GM18951 (cell line): ENCODE data around the gene ATRN.
"Not testable (repeated sequence)": the region's sequence is repeated elsewhere in the genome, so short reads cannot be mapped to it uniquely, and the experiment has no call there.

ENCODE experiments used
- POLR2A ChIP-seq: IDR thresholded peaks from 4 replicates; pipeline ENCODE4 v1.6.1; 2011; ENCODE audit warnings: mild to moderate bottlenecking; ENCODE audit not compliant: insufficient read length, insufficient read depth; ENCODE audit errors: extremely low read depth
- in situ Hi-C: fragments of 300-500 bp; cut with MboI; formaldehyde crosslinking; loops from one replicate; pipeline ENCODE4 v1.12.0; 2022; ENCODE audit warnings: low sequenced_read_pairs, mixed read lengths, inconsistent platforms; ENCODE audit not compliant: unreplicated experiment

The ATRN gene

DNA sequence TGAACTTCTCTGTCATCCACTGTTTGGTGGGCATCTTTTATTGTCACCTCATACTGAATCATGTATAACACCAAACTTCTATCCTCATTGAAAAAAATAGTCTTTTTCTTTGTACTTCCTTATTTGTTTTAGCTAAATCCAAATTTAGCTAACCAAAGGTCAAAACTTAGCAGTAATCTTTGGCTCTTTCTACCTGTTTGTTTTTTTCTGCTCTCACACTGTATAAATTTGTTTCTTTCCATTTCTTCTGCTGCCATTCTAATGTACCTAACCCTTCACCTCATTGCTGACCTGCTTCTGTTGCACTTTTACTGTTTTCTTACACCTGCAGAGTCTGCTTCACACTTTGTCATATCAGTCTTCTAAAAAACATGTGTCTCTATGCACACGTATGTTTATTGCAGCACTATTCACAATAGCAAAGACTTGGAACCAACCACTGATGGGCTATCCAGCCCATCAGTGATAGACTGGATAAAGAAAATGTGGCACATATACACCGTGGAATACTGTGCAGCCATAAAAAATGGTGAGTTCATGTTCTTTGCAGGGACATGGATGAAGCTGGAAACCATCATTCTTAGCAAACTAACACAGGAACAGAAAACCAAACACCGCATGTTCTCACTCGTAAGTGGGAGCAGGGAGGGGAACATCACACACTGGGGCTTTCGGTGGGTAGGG lies 7.2 kb downstream of the ATRN start:
- TF ChIP-seq POLR2A: no peak
- in situ Hi-C loops: no loop called here

DNA sequence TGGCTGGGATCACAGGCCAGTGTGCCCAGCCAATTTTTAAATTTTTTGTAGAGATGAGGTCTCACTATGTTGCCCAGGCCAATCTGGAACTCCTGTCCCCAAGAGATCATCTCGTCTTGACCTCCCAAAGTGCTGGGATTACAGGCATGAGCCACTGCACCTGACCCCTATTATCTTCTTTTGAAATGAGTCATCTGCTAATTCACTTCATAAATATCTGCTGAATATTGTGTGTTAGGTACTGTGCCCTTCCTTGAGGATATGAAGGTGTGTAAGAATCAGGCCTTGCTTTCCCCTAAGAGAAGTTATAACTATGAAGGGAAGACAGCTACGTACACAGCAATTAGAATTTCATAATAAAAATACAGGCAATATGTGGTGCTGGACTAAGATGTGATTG lies 8.2 kb downstream of the ATRN start:
- in situ Hi-C loops: no loop called here
- no peak for TF ChIP-seq POLR2A

DNA sequence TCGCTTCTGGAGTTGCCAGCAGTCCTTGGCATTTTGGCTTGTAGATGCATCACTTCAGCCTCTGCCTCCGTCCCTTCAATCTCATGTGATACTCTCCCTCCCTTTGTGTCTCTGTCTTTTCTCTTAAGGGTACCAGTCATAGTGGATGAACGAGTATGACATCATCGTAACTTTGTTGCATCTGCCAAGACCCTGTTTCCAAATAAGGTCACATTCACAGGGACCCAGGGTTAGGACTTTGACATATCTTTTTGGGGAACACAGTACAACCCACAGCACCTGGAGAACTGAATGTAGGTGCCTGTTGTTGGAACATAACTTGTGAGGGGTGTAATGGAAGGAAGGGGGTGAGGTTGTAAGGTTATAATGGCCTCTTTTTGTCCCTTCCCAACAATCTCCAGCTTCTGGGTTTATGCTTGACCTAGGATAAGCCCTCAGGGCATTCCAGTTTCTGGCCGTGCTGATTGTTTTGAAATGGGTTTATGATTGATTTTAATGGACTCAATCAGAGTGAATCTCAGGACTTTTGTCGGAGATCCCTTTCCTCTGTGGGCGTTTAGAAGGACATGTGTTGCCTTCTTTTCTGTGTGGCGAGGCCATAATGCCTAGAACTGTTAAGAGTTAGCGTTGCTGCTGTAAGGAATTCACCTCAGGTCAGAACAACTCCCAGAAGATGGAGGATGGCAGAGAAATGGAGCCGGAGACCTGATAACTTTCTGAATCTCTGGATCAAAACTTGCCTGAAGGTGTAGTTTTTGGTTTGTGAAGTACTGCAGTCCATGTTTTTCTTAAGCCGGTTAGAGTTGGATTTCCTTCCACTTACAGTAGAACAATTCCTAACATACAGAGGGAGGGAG lies 9.2 kb downstream of the ATRN start:
- in situ Hi-C loops: no loop called here
- no peak for TF ChIP-seq POLR2A

DNA sequence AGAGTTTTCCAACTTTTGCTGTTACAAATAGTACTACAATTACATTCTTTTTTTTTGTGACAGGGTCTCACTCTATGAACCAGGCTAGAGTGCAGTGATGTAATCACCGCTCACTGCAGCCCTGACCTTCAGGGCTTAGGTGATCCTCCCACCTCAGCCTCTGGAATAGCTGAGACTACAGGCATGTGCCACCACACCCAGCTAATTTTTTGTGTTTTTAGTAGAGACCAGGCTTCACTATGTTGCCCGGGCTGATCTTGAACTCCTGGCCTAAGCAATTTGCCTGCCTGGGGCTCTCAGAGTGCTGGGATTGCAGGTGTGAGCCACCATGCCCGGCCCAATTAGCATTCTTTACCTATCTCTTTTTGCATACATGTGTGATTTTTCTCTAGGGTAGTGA lies 12.5 kb downstream of the ATRN start:
- in situ Hi-C loops: no loop called here
- TF ChIP-seq POLR2A: no peak

DNA sequence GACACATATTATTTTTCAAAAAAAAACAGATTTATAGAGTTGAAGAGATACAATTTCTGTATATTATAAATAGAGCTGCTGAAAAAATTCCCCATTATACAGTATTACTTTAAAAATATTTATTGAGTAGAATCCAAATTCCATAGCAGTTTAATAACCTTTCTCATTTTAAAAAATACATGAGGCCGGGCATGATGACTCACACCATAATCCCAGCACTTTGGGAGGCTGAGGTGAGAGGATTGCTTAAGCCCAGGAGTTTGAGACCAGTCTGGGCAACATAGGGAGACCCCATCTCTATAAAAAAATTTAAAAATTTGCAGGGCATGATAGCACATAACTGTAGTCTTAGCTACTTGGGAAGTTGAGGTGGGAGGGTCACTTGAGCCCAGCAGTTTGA lies 13.0 kb downstream of the ATRN start:
- no peak for TF ChIP-seq POLR2A
- in situ Hi-C loops: no loop called here

DNA sequence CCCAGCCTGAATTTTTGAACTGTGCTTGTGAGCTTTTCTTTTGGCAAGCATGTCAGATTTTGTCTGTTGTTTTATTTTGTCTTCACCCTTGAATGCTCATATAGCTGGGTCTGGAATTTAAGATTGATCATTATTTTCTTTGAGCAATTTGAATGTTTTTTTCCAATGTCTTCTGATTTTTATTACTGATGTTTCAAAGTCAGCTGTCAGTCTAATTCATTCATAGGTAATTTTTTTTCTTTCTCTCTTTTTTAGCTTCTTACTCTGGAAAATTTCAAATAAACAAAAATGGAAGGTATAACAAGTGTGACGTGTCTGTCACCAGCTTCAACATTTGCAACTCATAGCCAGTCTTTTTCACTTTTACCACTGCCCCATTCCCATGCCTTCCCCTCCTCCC lies 15.1 kb downstream of the ATRN start:
- in situ Hi-C loops: no loop called here
- TF ChIP-seq POLR2A: no peak

DNA sequence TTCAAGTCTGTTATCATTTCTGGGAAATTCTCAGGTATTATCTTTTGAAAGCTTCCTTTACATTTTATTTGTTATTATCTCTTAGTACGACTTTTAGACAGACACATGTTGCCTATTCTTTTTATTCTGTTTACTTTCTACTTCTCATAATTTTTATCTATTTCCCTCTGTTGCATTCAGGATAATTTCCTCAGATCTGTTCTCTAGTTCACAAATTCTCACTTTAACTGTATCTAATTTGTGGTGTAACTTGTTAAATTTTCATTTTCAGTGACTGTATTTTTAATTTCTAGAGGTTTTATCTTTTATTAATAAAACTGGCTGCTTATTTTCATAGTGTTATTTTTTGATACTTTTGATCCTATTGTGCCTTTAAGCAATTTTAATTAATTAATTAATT lies 16.0 kb downstream of the ATRN start:
- TF ChIP-seq POLR2A: no peak
- in situ Hi-C loops: no loop called here

DNA sequence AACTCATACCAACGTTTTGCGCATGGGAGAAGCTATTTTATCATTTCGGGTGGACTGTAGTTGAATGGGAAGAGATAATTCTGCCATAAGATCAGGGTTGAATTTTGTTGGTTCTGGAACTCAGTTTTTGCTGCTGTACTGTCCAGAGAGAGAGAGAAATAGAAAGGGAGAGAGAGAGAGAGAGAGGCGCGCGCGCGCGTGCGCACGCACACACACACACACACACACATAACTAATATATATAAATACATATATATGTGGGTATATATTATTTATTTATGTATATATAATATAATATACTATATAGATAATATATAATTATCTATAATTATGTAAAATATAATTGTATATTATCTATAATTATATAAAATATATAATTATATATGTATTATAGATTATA lies 21.9 kb downstream of the ATRN start:
- in situ Hi-C loops: no loop called here
- TF ChIP-seq POLR2A: no peak

DNA sequence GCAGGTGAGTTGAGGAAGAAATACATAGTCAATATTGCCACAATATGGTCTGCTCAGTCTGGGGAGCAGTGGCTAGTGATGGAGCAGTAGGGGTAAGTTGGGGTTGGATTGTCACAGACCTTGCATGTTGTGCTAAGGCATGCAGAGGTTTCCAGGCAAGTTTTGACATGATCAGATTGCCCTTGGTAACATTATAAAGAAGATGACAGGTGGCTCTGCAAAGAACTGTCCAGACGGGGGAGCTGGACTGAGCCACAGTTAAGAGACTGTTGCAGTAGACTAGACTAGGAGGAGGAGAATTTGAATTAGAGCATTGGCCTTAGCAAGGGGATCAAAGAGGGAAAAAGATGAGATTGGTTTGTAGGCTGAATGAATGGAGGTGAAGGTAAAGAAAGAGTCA lies 23.4 kb downstream of the ATRN start:
- in situ Hi-C loops: no loop called here
- TF ChIP-seq POLR2A: no peak

DNA sequence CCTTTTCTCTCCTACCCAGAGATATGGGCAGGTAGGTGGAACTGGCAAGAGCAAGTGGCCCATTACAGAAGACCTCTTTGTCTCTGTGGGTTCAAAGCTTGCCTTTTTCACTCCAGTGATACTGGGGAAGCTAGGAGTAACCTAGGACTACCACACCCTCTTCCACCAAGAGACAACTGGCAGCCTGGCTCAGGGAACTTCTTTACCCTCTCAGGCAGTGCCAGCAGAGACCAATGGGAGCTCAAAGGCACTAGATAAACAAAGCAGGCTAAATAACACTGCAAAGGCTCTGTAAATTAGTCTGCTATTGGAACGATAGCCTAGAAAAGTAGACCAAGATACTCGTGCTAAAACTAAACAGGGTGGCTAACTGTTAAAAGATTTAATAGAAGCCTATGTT lies 32.1 kb downstream of the ATRN start:
- in situ Hi-C loops: no loop called here
- no peak for TF ChIP-seq POLR2A

DNA sequence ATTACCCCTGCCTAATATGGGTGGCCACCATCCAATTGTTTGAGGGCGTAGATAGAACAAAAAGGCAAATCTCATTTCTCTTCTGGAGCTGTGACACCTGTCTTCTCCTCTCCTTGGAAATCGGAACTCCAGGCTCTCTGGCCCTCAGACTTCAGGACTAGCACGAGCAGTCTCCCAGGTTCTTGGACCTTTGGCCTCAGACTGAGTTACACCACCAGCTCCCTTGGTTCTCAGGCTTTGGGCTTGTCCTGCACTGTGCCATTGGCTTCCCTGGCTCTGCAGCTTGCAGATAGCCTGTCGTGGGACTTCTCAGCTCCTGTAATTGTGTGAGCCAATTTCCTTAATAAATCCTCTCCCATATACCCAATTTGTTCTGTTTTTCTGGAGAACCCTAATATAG lies 34.3 kb downstream of the ATRN start:
- in situ Hi-C loops: no loop called here
- TF ChIP-seq POLR2A: no peak

DNA sequence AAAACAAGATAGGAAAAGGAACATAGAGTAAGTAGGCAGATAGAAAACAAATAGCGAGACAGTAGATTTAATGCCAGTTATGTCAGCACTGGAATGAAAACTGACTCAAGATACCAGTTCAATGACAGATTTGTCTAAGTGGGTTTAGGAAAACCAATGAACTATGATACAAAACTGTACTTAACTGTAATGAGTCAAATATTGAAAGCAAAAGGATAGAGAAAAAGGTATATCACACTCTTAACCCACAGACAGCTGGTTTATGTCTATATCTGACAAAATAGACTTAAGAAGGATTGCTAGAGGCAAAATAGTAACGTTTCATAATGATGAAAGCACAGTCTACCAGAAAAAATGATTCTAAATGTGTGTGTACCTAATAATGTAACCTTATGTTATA lies 38.2 kb downstream of the ATRN start:
- TF ChIP-seq POLR2A: no peak
- in situ Hi-C loops: no loop called here

DNA sequence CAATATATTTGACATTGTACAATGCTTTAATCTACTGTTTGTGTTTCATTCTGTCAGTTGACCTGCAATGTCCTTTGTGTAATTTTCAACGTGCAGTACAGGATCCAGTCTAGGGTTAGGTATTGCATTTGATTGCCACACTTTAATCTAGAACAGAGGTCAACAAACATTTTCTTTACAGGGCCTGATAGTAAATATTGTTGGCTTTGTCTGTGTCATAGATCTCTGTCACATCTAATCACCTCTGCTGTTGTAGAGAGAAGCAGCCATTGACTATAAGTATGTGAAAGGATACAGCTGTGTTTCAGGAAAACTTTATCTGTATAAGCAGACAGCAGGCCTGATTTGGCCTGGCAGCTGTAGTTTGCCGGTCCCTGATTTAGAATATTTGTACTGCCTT lies 39.3 kb downstream of the ATRN start:
- no peak for TF ChIP-seq POLR2A
- in situ Hi-C loops: no loop called here

DNA sequence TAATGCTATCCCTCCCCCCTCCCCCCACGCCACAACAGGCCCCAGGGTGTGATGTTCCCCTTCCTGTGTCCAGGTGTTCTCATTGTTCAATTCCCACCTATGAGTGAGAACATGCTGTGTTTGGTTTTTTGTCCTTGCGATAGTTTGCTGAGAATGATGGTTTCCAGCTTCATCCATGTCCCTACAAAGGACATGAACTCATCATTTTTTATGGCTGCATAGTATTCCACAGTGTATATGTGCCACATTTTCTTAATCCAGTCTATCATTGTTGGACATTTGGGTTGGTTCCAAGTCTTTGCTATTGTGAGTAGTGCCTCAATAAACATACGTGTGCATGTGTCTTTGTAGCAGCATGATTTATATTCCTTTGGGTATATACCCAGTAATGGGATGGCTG lies 41.4 kb downstream of the ATRN start:
- in situ Hi-C loops: not testable (repeated sequence)
